Measurements from ENCODE around the gene LIX1L. TPM values are rescaled to one million over a fixed set of nuclear protein-coding genes. Genes with fewer than 3 reads are reported as not detected.

The LIX1L gene
- total and polyA plus RNA-seq, 4 experiments from 2014 or later, result 35.3 to 66.1 (median 50.1) TPM

DNA sequence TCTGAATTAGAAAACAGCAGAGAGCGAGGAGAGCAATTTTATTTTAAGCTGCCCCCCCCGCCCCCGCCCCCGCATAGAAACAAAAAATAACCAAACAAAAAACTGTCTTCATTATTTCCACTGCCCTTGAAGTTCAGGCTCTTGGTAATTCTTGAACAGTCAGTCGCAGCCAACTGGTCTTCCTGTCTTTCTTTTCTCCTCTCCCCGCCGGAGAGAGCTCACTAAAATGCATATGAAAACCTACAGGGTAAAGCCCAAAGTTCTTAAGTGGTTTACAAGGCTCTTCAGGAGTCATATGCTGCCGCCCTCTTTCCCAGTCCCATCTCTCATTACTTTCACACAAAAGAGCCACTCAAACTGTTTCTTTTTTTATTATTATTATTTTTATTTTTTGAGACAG lies 71.0 kb downstream of the LIX1L start:
- H3K36me3 Mint-ChIP-seq, result no peaks in the 10 kb centered on the region
- H3K4me3 Mint-ChIP-seq, result peak overlapping the region in 7 of 8 donors; percentile 50 to 87 (median 71)
- intact Hi-C loops (cut with micrococcal nuclease), result no loop called here
- H3K27ac Mint-ChIP-seq, result peak overlapping the region in 1 of 7 donors; percentile 48
- H3K27ac ChIP-seq (ENCODE audit: low read depth, low read length), result no peak overlapping the region
- H3K9me3 ChIP-seq (ENCODE audit: control insufficient read depth in 1 of 2, low read length in 2 of 2), result no peaks in the 10 kb centered on the region
- peaks cover 8 to 21% of the 10 kb centered on the region in 2 donors for H3K27me3 Mint-ChIP-seq
- peaks cover 11% of the 10 kb centered on the region for H3K27me3 ChIP-seq (ENCODE audit: insufficient read depth, low read length)
- DNase-seq, result no peak
- H3K4me3 ChIP-seq (ENCODE audit: low read length in 2 of 2), result no peak overlapping the region
- no peaks in the 10 kb centered on the region for H3K9me3 Mint-ChIP-seq
- CTCF ChIA-PET (ENCODE audit: partially characterized antibody), result interaction anchor here (1.1 to 11.4 kb wide), 2 partner anchors 41 to 90 kb away, joined by 3 to 78 read pairs; partner anchors contain the start of gene NUDT17
- H3K4me1 Mint-ChIP-seq, result peaks cover 10 to 28% (median 14%) of the 10 kb centered on the region in 4 donors
- POLR2A ChIA-PET (ENCODE audit: partially characterized antibody), result interaction anchor here (0.9 to 3.1 kb wide), 2 partner anchors 28 to 32 kb away, joined by 4 to 13 read pairs; partner anchors contain the start of genes PEX11B and PIAS3
- peaks cover 13% of the 10 kb centered on the region for H3K4me1 ChIP-seq (ENCODE audit: insufficient read depth, low read length)
- no peaks in the 10 kb centered on the region for H3K36me3 ChIP-seq (ENCODE audit: insufficient read depth, low read length)

DNA sequence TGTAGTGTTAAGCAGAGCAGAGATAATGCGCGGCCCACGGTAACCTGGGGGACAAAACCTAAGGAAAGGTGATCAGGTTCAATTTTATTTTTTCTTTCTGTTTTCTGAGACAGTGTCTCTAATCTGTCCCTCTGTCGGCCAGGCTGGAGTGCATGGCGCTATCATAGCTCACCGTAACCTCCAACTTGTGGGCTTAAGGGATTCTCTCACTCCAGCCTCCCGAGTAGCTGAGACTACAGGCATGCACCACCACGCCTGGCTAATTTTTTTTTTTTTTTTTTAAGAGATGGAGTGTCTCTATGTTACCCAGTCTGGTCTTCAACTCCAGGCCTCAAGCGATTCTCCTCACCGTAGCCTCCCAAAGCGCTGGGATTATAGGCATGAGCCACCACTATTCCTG lies 71.4 kb downstream of the LIX1L start:
- Histone ChIP-seq H3K4me3 (ENCODE audit: low read length in 2 of 2) (peak overlapping the region; percentile 6 to 74), H3K4me1 (ENCODE audit: insufficient read depth, low read length) (peaks cover 13% of the 10 kb centered on the region), H3K27ac (ENCODE audit: low read depth, low read length) (no peak overlapping the region), H3K27me3 (ENCODE audit: insufficient read depth, low read length) (peaks cover 11% of the 10 kb centered on the region), H3K36me3 (ENCODE audit: insufficient read depth, low read length) (no peaks in the 10 kb centered on the region), H3K9me3 (ENCODE audit: control insufficient read depth in 1 of 2, low read length in 2 of 2) (no peaks in the 10 kb centered on the region)
- CTCF ChIA-PET (ENCODE audit: partially characterized antibody), result interaction anchor here (0.7 to 11.4 kb wide), 4 partner anchors 31 to 101 kb away, joined by 3 to 78 read pairs (median 3); partner anchors contain the start of gene NUDT17
- DNase-seq, result peak in 2 of 5 donors; percentile 3 to 9
- H3K27me3 Mint-ChIP-seq, result peaks cover 8 to 21% of the 10 kb centered on the region in 2 donors
- no peaks in the 10 kb centered on the region for H3K36me3 Mint-ChIP-seq
- peak overlapping the region; percentile 74 to 88 (median 84) for H3K4me3 Mint-ChIP-seq
- intact Hi-C loops (cut with micrococcal nuclease), result no loop called here
- H3K27ac Mint-ChIP-seq, result peak overlapping the region in 3 of 7 donors; percentile 2 to 60 (median 58)
- H3K4me1 Mint-ChIP-seq, result peaks cover 10 to 28% (median 14%) of the 10 kb centered on the region in 4 donors
- POLR2A ChIA-PET (ENCODE audit: partially characterized antibody), result interaction anchor here (0.9 to 3.1 kb wide), 3 partner anchors 28 to 32 kb away, joined by 4 to 22 read pairs (median 13); partner anchors contain the start of genes PEX11B and PIAS3
- H3K9me3 Mint-ChIP-seq, result no peaks in the 10 kb centered on the region

DNA sequence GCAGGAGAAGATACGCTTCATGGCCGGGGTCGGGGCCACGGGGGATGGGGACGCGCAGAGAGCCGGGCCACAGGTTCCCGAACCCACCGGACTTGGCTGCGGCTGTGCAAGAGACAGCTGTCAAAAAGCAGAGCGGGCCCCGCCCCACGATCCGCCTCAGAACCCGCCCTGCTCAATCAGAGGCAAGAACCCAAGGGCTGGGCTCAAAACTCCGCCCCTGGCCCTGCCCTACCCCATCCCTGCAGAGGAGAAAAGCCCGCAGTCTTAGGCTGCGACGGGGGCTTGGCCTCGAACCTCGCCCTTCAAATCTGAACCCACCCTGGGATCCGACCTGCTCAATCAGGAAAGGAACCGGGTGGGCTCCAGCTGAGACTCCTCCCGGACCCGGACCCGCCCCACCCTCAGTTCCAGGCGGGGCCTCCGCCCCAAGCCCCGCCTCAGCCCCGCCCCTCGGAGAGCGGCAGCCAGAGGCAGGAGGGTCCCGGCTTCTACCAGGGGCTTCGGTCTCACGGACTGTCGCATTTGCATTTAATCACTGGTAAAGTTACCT lies 72.0 kb downstream of the LIX1L start, which contains the start of gene ANKRD35:
TSS of gene ANKRD35 (minus strand) at position 129 of the 550 bp plus-strand sequence. CDS start at position 21, 108 bp downstream.
- Mint-ChIP-seq H3K27me3 (peaks cover 10 to 21% of the 10 kb centered on the region in 2 donors), H3K4me3 (peak within 1 kb of the TSS; percentile 74 to 88 (median 84)), H3K27ac (peak within 1 kb of the TSS in 6 of 7 donors; percentile 3 to 91 (median 62)), H3K9me3 (no peaks in the 10 kb centered on the region), H3K4me1 (peaks cover 10 to 28% (median 14%) of the 10 kb centered on the region in 4 donors), H3K36me3 (no peaks in the 10 kb centered on the region)
- Histone ChIP-seq H3K27me3 (ENCODE audit: insufficient read depth, low read length) (peaks cover 11% of the 10 kb centered on the region), H3K9me3 (ENCODE audit: control insufficient read depth in 1 of 2, low read length in 2 of 2) (no peaks in the 10 kb centered on the region), H3K4me1 (ENCODE audit: insufficient read depth, low read length) (peaks cover 13% of the 10 kb centered on the region), H3K36me3 (ENCODE audit: insufficient read depth, low read length) (no peaks in the 10 kb centered on the region), H3K4me3 (ENCODE audit: low read length in 2 of 2) (peak within 1 kb of the TSS; percentile 6 to 74), H3K27ac (ENCODE audit: low read depth, low read length) (no peak within 1 kb of the TSS)
- ChIA-PET CTCF (ENCODE audit: partially characterized antibody) (interaction anchor here (0.7 to 11.4 kb wide), 5 partner anchors 31 to 101 kb away, joined by 3 to 78 read pairs (median 3); partner anchors contain the start of genes NUDT17 and RBM8A), POLR2A (ENCODE audit: partially characterized antibody) (interaction anchor here (0.6 to 3.1 kb wide), 7 partner anchors 27 to 152 kb away, joined by 3 to 22 read pairs (median 6); partner anchors contain the start of genes LIX1L, NUDT17, PEX11B and PIAS3)
- intact Hi-C loops (cut with micrococcal nuclease), result loop anchor here (1.0 kb wide), 1 partner anchor 27 kb away; the partner anchor contains the start of gene PIAS3
- DNase-seq, result peak; percentile 83 to 91 (median 85)

DNA sequence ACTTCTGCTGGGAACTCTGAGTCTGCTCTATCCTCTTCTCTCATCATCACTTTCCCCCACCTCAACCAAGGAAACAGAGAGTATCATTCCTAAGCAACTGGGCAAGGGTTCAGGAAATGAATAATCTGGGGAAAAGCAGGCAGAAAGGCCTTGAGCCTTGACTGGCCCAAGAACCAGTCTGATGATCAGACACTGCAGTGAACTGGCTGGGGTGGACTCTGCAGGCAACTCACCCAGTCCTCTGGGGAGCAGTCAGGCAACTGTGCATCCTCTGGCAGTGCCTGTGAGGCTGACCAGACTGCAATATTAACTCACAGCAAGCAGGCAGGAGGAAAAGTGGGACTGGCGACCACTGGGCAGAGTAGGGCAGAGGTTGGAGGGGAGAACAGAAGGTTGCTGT lies 73.1 kb downstream of the LIX1L start:
- peaks cover 10 to 28% (median 14%) of the 10 kb centered on the region in 4 donors for H3K4me1 Mint-ChIP-seq

More for the DNA sequence above, 73.1 kb downstream of the LIX1L start:
- peak overlapping the region in 2 of 7 donors; percentile 3 to 88 for H3K27ac Mint-ChIP-seq
- peaks cover 10 to 21% of the 10 kb centered on the region in 2 donors for H3K27me3 Mint-ChIP-seq
- no peak for DNase-seq
- H3K36me3 Mint-ChIP-seq, result no peaks in the 10 kb centered on the region
- intact Hi-C loops (cut with micrococcal nuclease), result loop anchor here (1.0 kb wide), 1 partner anchor 25 kb away; the partner anchor contains the start of gene PIAS3
- no peaks in the 10 kb centered on the region for H3K9me3 ChIP-seq (ENCODE audit: control insufficient read depth in 1 of 2, low read length in 2 of 2)
- no peak overlapping the region for H3K27ac ChIP-seq (ENCODE audit: low read depth, low read length)
- H3K36me3 ChIP-seq (ENCODE audit: insufficient read depth, low read length), result no peaks in the 10 kb centered on the region
- ChIA-PET CTCF (ENCODE audit: partially characterized antibody) (interaction anchor here (2.2 to 11.4 kb wide), 2 partner anchors 26 to 38 kb away, joined by 13 to 78 read pairs; partner anchors contain the start of genes NUDT17 and PIAS3), POLR2A (ENCODE audit: partially characterized antibody) (interaction anchor here (0.9 to 1.9 kb wide), 3 partner anchors 13 to 152 kb away, joined by 3 to 22 read pairs (median 4); partner anchors contain the start of gene PIAS3)
- H3K4me1 ChIP-seq (ENCODE audit: insufficient read depth, low read length), result peaks cover 13% of the 10 kb centered on the region
- H3K27me3 ChIP-seq (ENCODE audit: insufficient read depth, low read length), result peaks cover 11% of the 10 kb centered on the region
- no peaks in the 10 kb centered on the region for H3K9me3 Mint-ChIP-seq
- H3K4me3 Mint-ChIP-seq, result peak overlapping the region in 7 of 8 donors; percentile 74 to 88 (median 83)
- no peak overlapping the region for H3K4me3 ChIP-seq (ENCODE audit: low read length in 2 of 2)

Other genes with a start within 250 kb of the LIX1L start
- not detected for gene CD160, start 238.5 kb downstream of the LIX1L start, total RNA-seq
- under 1 TPM in 1 of 2 donors, not detected in 1; 0.16 TPM for gene CD160, start 238.5 kb downstream of the LIX1L start, polyA plus RNA-seq
- gene RNF115, start 133.9 kb downstream of the LIX1L start, total RNA-seq, result 10 to 100 TPM; 15.2 to 15.3 TPM
- 1 to 10 TPM; 3.3 to 7.6 TPM for gene RNF115, start 133.9 kb downstream of the LIX1L start, polyA plus RNA-seq
- gene POLR3C, start 133.8 kb downstream of the LIX1L start, total RNA-seq, result 10 to 100 TPM; 43.5 to 44.8 TPM
- 10 to 100 TPM; 43.5 to 52.0 TPM for gene POLR3C, start 133.8 kb downstream of the LIX1L start, polyA plus RNA-seq
- gene NUDT17, start 112.4 kb downstream of the LIX1L start, total RNA-seq, result 1 to 10 TPM; 3.1 to 5.6 TPM
- 1 to 10 TPM; 3.0 to 3.7 TPM for gene NUDT17, start 112.4 kb downstream of the LIX1L start, polyA plus RNA-seq
- gene PIAS3, start 98.9 kb downstream of the LIX1L start, total RNA-seq, result 10 to 100 TPM; 30.3 to 33.6 TPM
- gene PIAS3, start 98.9 kb downstream of the LIX1L start, polyA plus RNA-seq, result 10 to 100 TPM in 1 of 2 donors, 1 to 10 TPM in 1; 8.8 to 17.8 TPM
- gene ANKRD35, start 72.2 kb downstream of the LIX1L start, total RNA-seq, result not detected
- under 1 TPM in 1 of 2 donors, not detected in 1; 0.34 TPM for gene ANKRD35, start 72.2 kb downstream of the LIX1L start, polyA plus RNA-seq
- gene ITGA10, start 48.0 kb downstream of the LIX1L start, total RNA-seq, result 1 to 10 TPM; 5.4 to 5.5 TPM
- under 1 TPM; 0.17 to 0.30 TPM for gene ITGA10, start 48.0 kb downstream of the LIX1L start, polyA plus RNA-seq
- 10 to 100 TPM; 34.7 to 38.7 TPM for gene PEX11B, start 39.3 kb downstream of the LIX1L start, total RNA-seq
- 10 to 100 TPM; 54.4 to 55.3 TPM for gene PEX11B, start 39.3 kb downstream of the LIX1L start, polyA plus RNA-seq
- 100 to 1,000 TPM; 116 to 122 TPM for gene RBM8A, start 30.5 kb downstream of the LIX1L start, total RNA-seq
- gene RBM8A, start 30.5 kb downstream of the LIX1L start, polyA plus RNA-seq, result 100 to 1,000 TPM; 129 to 169 TPM
- gene ANKRD34A, start 6.6 kb upstream of the LIX1L start, total RNA-seq, result 1 to 10 TPM; 1.8 to 2.1 TPM
- gene ANKRD34A, start 6.6 kb upstream of the LIX1L start, polyA plus RNA-seq, result under 1 TPM in 1 of 2 donors, not detected in 1; 0.60 TPM
- 10 to 100 TPM; 36.6 to 38.3 TPM for gene POLR3GL, start 6.7 kb upstream of the LIX1L start, total RNA-seq
- 100 to 1,000 TPM in 1 of 2 donors, 10 to 100 TPM in 1; 95.3 to 164 TPM for gene POLR3GL, start 6.7 kb upstream of the LIX1L start, polyA plus RNA-seq
- gene TXNIP, start 38.6 kb upstream of the LIX1L start, total RNA-seq, result 100 to 1,000 TPM; 933 to 985 TPM
- 1,000 to 10,000 TPM; 4,275 to 4,310 TPM for gene TXNIP, start 38.6 kb upstream of the LIX1L start, polyA plus RNA-seq
- gene HJV, start 63.7 kb upstream of the LIX1L start, total RNA-seq, result not detected
- gene HJV, start 63.7 kb upstream of the LIX1L start, polyA plus RNA-seq, result not detected
- 1 to 10 TPM; 2.1 to 2.2 TPM for gene NBPF10, start 186.8 kb upstream of the LIX1L start, total RNA-seq
- gene NBPF10, start 186.8 kb upstream of the LIX1L start, polyA plus RNA-seq, result under 1 TPM in 1 of 2 donors, not detected in 1; 0.18 TPM

All from CD4-positive, alpha-beta memory T cell (primary cell).